A673 (cell line): ENCODE measurements around the gene CWC27. TPM values are rescaled to one million over a fixed set of nuclear protein-coding genes. Genes with fewer than 3 reads are reported as not detected.

ENCODE experiments used
- BruUV-seq: library from RNA; stranded (reverse); fragments of 400-500 nt; replicated peaks from 2 replicates; lab custom pipeline; 2021; lab: Mats Ljungman, UMichigan
- CTCF ChIA-PET: fragments of 300-600 bp; sonication (Branson Sonifier 250); formaldehyde crosslinking; loops from one replicate; lab custom pipeline; 2022; ENCODE audit warnings: antibody characterized with exemption; lab: Charles Lee
- POLR2A ChIA-PET: fragments of 300-600 bp; sonication (Branson Sonifier 250); formaldehyde crosslinking; loops from one replicate; lab custom pipeline; 2022; ENCODE audit warnings: antibody characterized with exemption; ENCODE audit not compliant: low non-redundant PET; lab: Charles Lee
- DNase-seq: peaks from one replicate; pipeline ENCODE4 v3.0.0-alpha.2; 2015; ENCODE audit warnings: low spot score
- H3K27ac ChIP-seq: fragments of 200-600 bp; sonication (generic); 2 replicates; pipeline ENCODE4 v1.5.1; 2016; ENCODE audit warnings: mixed run types, low read depth, mild to moderate bottlenecking, mixed read lengths, antibody characterized with exemption, low read length; ENCODE audit not compliant: poor library complexity, severe bottlenecking
- H3K27me3 ChIP-seq: fragments of 200-600 bp; sonication (generic); replicated peaks from 2 replicates; pipeline ENCODE4 v1.6.1; 2017; ENCODE audit warnings: mixed run types, low read depth, mild to moderate bottlenecking, mixed read lengths, antibody characterized with exemption, low read length; ENCODE audit not compliant: insufficient read depth, poor library complexity
- H3K36me3 ChIP-seq: fragments of 200-600 bp; sonication (generic); 2 replicates; pipeline ENCODE4 v1.6.1; 2016; ENCODE audit warnings: mixed run types, mild to moderate bottlenecking, mixed read lengths, antibody characterized with exemption, low read length; ENCODE audit not compliant: insufficient read depth, poor library complexity, severe bottlenecking
- H3K4me1 ChIP-seq: fragments of 200-600 bp; sonication (generic); 2 replicates; pipeline ENCODE4 v1.6.1; 2017; ENCODE audit warnings: mixed run types, mild to moderate bottlenecking, mixed read lengths, antibody characterized with exemption, low read length; ENCODE audit not compliant: insufficient read depth, poor library complexity, severe bottlenecking
- H3K4me3 ChIP-seq: fragments of 200-600 bp; sonication (generic); 2 replicates; pipeline ENCODE4 v1.5.1; 2016; ENCODE audit warnings: low read depth, mixed run types, mild to moderate bottlenecking, mixed read lengths, low read length; ENCODE audit not compliant: poor library complexity, severe bottlenecking
- H3K9me3 ChIP-seq: fragments of 200-600 bp; sonication (generic); 2 replicates; pipeline ENCODE4 v1.6.1; 2016; ENCODE audit warnings: mixed run types, low read depth, mild to moderate bottlenecking, mixed read lengths, antibody characterized with exemption, low read length; ENCODE audit not compliant: poor library complexity, severe bottlenecking
- CTCF ChIP-seq: fragments of 300-800, 200-600 bp; sonication (generic); conservative IDR thresholded peaks from 2 replicates; pipeline ENCODE4 v1.5.1; 2017; ENCODE audit warnings: low read depth, mild to moderate bottlenecking, antibody characterized with exemption, low read length, moderate library complexity, mixed read lengths
- EZH2 ChIP-seq: fragments of 200-600 bp; sonication (generic); IDR thresholded peaks from 2 replicates; pipeline ENCODE4 v1.6.1; 2017; ENCODE audit warnings: borderline replicate concordance, low read depth, mild to moderate bottlenecking, mixed read lengths, antibody characterized with exemption, low read length; ENCODE audit not compliant: poor library complexity, severe bottlenecking
- intact Hi-C: fragments of 100-400 bp; cut with micrococcal nuclease; formaldehyde crosslinking; loops from one replicate; pipeline ENCODE4 v1.10.0; 2022; ENCODE audit not compliant: unreplicated experiment
- total RNA-seq: library from RNA; stranded (reverse); gene quantifications from 2 replicates; pipeline ENCODE4 v1.2.3, GENCODE V29; 2021

CWC27 gene
- total RNA-seq, 1 experiment from 2014 or later: 38.0 TPM

GRCh38 chr5:64873441-64873840 lies 104.7 kb downstream of the CWC27 start:
- BruUV-seq: no TSS peak
- CTCF ChIA-PET: no interaction called here
- no peaks in the 10 kb centered on the region for H3K36me3 ChIP-seq
- peaks cover 9% of the 10 kb centered on the region for H3K4me1 ChIP-seq
- no peak overlapping the region for H3K27ac ChIP-seq
- no peaks in the 10 kb centered on the region for H3K27me3 ChIP-seq
- TF ChIP-seq CTCF (no peak), EZH2 (no peak)
- intact Hi-C loops: no loop called here
- no peak overlapping the region for H3K4me3 ChIP-seq
- POLR2A ChIA-PET: no interaction called here
- DNase-seq: no peak
- H3K9me3 ChIP-seq: no peaks in the 10 kb centered on the region

- Histone ChIP-seq H3K27me3 (no peaks in the 10 kb centered on the region), H3K4me3 (no peak overlapping the region), H3K4me1 (peaks cover 1% of the 10 kb centered on the region), H3K36me3 (no peaks in the 10 kb centered on the region), H3K27ac (no peak overlapping the region), H3K9me3 (no peaks in the 10 kb centered on the region)
- ChIA-PET POLR2A (no interaction called here), CTCF (no interaction called here)
- BruUV-seq: no TSS peak
- no peak for DNase-seq
- intact Hi-C loops: no loop called here
- TF ChIP-seq CTCF: no peak
- no peak for TF ChIP-seq EZH2
Observed at GRCh38 chr5:64874753-64875152, 106.0 kb downstream of the CWC27 start.

GRCh38 chr5:64876203-64876602 lies 107.5 kb downstream of the CWC27 start:
- ChIA-PET CTCF (no interaction called here), POLR2A (no interaction called here)
- intact Hi-C loops: no loop called here
- DNase-seq: no peak
- H3K4me3 ChIP-seq: no peak overlapping the region
- H3K27ac ChIP-seq: no peak overlapping the region
- no peaks in the 10 kb centered on the region for H3K9me3 ChIP-seq
- no peaks in the 10 kb centered on the region for H3K4me1 ChIP-seq
- TF ChIP-seq EZH2 (no peak), CTCF (no peak)
- no peaks in the 10 kb centered on the region for H3K27me3 ChIP-seq
- BruUV-seq: no TSS peak
- no peaks in the 10 kb centered on the region for H3K36me3 ChIP-seq
